Stimulated activated naive CD4-positive, alpha-beta T cell treated with Interleukin-2 at 50 U/mL for 16 hours (primary cell): ENCODE measurements around the gene TMOD4.

Experiments
- DNase-seq: peaks from one replicate; lab custom pipeline; 2025; lab: John Stamatoyannopoulos, UW

TMOD4 gene

GRCh38 chr1:151142411-151143056, 33.2 kb downstream of the TMOD4 start:
- DNase-seq: no peak

GRCh38 chr1:151137789-151138188, 38.0 kb downstream of the TMOD4 start:
- no peak for DNase-seq

- DNase-seq: no peak
Observed at GRCh38 chr1:151135433-151136385, 40.1 kb downstream of the TMOD4 start.

DNA sequence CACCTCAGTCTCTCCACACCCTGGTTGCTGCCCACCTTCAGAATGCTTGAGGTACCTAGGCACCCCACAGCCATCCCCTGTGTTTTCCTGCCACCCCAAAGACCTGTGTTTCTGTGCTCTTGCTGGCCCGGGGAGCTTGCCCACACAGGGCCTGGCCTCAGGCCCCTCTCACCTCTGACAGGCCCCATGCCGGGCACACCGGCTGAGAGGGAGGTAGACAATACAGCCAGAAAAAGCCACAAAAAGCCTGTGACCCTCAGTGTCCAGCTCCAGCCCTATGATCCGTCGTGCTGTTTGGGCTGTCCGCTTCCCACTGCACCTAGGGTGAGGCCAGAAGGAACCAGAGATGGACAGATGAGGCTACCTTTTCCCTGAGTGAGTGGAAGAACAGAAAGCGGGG, 40.8 kb downstream of the TMOD4 start:
- no peak for DNase-seq

DNA sequence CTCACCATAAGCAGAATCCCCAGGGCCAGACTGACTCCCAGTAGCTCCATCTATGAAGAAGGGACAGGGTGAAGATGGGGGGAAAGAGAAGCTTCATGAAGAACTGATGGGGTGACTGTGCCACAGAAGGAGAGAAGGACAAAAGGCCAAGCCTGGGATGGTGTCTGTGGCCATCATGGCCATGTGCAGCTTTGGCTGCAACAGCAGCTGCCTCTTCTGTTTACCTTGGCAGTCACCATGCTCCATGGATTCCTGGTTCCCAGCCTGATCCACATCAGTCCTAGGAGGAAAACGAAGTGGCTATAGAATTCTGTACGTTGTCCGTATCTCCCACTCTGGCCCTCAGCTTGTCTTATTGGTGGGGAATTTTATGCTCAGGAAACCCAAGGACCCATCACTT, 41.4 kb downstream of the TMOD4 start:
- DNase-seq: no peak

GRCh38 chr1:151133018-151133806, 42.6 kb downstream of the TMOD4 start:
- DNase-seq: no peak

- no peak for DNase-seq
Observed at GRCh38 chr1:151132335-151133017, 43.3 kb downstream of the TMOD4 start.

GRCh38 chr1:151131701-151132334, 44.0 kb downstream of the TMOD4 start:
- DNase-seq: no peak

GRCh38 chr1:151130987-151131586, 44.7 kb downstream of the TMOD4 start:
- peak; percentile 79 for DNase-seq

GRCh38 chr1:151128800-151129199, 47.0 kb downstream of the TMOD4 start:
- no peak for DNase-seq

- no peak for DNase-seq
Observed at GRCh38 chr1:151124763-151125403, 50.9 kb downstream of the TMOD4 start.
